SK-N-SH (cell line): ENCODE measurements around the gene VAPB.

Experiments used
- EP300 ChIP-seq, 2 experiments: IDR thresholded peaks; 2 replicates each; pipeline versions ENCODE4 v1.4.0 to v1.6.1; 2012; ENCODE audit warnings: borderline replicate concordance in 1 of 2, low read depth in 1 of 2, low read length in 1 of 2
- EZH2phosphoT487 ChIP-seq: fragments of 200-600 bp; sonication (generic); IDR thresholded peaks from 2 replicates; pipeline ENCODE4 v1.6.1; 2017; ENCODE audit warnings: low read depth, mixed run types, mild to moderate bottlenecking, antibody characterized with exemption, moderate library complexity, borderline replicate concordance
- FOXM1 ChIP-seq: IDR thresholded peaks from 2 replicates; pipeline ENCODE4 v1.4.0; 2012; ENCODE audit warnings: low read depth, mild to moderate bottlenecking
- MEF2A ChIP-seq: IDR thresholded peaks from 2 replicates; pipeline ENCODE4 v1.4.0; 2012; ENCODE audit warnings: low read depth, borderline replicate concordance
- NFIC ChIP-seq: IDR thresholded peaks from 2 replicates; pipeline ENCODE4 v1.4.0; 2012; ENCODE audit warnings: borderline replicate concordance
- POLR2AphosphoS5 ChIP-seq: IDR thresholded peaks from 2 replicates; pipeline ENCODE4 v1.6.1; 2012; ENCODE audit warnings: low read depth, low read length
- RAD21 ChIP-seq: IDR thresholded peaks from 2 replicates; pipeline ENCODE4 v1.6.1; 2012; ENCODE audit warnings: mild to moderate bottlenecking, low read length
- RCOR1 ChIP-seq: fragments of 150-350 bp; IDR thresholded peaks from 2 replicates; pipeline ENCODE4 v1.6.1; 2017; ENCODE audit warnings: antibody characterized with exemption, low read length
- SMC3 ChIP-seq: IDR thresholded peaks from 2 replicates; pipeline ENCODE4 v1.6.1; 2012; ENCODE audit warnings: low read depth, low read length, improper control_type of control experiment
- TAF1 ChIP-seq: IDR thresholded peaks from 2 replicates; pipeline ENCODE4 v1.6.1; 2012; ENCODE audit warnings: low read depth, mild to moderate bottlenecking, low read length, moderate library complexity, borderline replicate concordance
- TEAD4 ChIP-seq: IDR thresholded peaks from 2 replicates; pipeline ENCODE4 v1.4.0; 2012; ENCODE audit warnings: mild to moderate bottlenecking, borderline replicate concordance; ENCODE audit not compliant: insufficient read depth
- TF ChIP-seq, protein P1 (sequence below): IDR thresholded peaks from 2 replicates; pipeline ENCODE4 v1.4.0; 2012; ENCODE audit warnings: low read depth
- TF ChIP-seq, protein P2 (sequence below): fragments of 200-600 bp; sonication (generic); IDR thresholded peaks from 2 replicates; pipeline ENCODE4 v1.6.1; 2017; ENCODE audit warnings: antibody characterized with exemption, mild to moderate bottlenecking, moderate library complexity
- TF ChIP-seq, protein P3 (sequence below): IDR thresholded peaks from 2 replicates; pipeline ENCODE4 v1.4.0; 2012; ENCODE audit warnings: low read depth, borderline replicate concordance

GRCh38 chr20:58446264-58446959 is 57.4 kb downstream of the VAPB start:
- TF ChIP-seq, protein P1, sequence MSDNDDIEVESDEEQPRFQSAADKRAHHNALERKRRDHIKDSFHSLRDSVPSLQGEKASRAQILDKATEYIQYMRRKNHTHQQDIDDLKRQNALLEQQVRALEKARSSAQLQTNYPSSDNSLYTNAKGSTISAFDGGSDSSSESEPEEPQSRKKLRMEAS, result no peak
- TF ChIP-seq RCOR1, result no peak
- TF ChIP-seq, protein P2, sequence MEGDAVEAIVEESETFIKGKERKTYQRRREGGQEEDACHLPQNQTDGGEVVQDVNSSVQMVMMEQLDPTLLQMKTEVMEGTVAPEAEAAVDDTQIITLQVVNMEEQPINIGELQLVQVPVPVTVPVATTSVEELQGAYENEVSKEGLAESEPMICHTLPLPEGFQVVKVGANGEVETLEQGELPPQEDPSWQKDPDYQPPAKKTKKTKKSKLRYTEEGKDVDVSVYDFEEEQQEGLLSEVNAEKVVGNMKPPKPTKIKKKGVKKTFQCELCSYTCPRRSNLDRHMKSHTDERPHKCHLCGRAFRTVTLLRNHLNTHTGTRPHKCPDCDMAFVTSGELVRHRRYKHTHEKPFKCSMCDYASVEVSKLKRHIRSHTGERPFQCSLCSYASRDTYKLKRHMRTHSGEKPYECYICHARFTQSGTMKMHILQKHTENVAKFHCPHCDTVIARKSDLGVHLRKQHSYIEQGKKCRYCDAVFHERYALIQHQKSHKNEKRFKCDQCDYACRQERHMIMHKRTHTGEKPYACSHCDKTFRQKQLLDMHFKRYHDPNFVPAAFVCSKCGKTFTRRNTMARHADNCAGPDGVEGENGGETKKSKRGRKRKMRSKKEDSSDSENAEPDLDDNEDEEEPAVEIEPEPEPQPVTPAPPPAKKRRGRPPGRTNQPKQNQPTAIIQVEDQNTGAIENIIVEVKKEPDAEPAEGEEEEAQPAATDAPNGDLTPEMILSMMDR, result no peak
- no peak for TF ChIP-seq MEF2A
- no peak for TF ChIP-seq NFIC
- no peak for TF ChIP-seq EZH2phosphoT487
- no peak for TF ChIP-seq POLR2AphosphoS5
- no peak for TF ChIP-seq RAD21
- TF ChIP-seq, protein P3, sequence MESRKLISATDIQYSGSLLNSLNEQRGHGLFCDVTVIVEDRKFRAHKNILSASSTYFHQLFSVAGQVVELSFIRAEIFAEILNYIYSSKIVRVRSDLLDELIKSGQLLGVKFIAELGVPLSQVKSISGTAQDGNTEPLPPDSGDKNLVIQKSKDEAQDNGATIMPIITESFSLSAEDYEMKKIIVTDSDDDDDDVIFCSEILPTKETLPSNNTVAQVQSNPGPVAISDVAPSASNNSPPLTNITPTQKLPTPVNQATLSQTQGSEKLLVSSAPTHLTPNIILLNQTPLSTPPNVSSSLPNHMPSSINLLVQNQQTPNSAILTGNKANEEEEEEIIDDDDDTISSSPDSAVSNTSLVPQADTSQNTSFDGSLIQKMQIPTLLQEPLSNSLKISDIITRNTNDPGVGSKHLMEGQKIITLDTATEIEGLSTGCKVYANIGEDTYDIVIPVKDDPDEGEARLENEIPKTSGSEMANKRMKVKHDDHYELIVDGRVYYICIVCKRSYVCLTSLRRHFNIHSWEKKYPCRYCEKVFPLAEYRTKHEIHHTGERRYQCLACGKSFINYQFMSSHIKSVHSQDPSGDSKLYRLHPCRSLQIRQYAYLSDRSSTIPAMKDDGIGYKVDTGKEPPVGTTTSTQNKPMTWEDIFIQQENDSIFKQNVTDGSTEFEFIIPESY, result no peak
- TF ChIP-seq TEAD4, result no peak
- no peak for TF ChIP-seq FOXM1
- TF ChIP-seq TAF1, result no peak
- TF ChIP-seq SMC3, result no peak
- no peak for TF ChIP-seq EP300 (IDR thresholded peaks at IDR 0.05; ENCODE audit: borderline replicate concordance in 1 of 2, low read depth in 1 of 2, low read length in 1 of 2)
